GM15510 (cell line): ENCODE measurements around the gene TRDN.

Experiments
- POLR2A ChIP-seq: IDR thresholded peaks from 3 replicates; pipeline ENCODE4 v1.6.1; 2011; ENCODE audit warnings: borderline replicate concordance; ENCODE audit not compliant: insufficient read length; ENCODE audit errors: extremely low read depth

Gene TRDN

GRCh38 chr6:123598011-123598410, 38.7 kb downstream of the TRDN start:
- no peak for TF ChIP-seq POLR2A

DNA sequence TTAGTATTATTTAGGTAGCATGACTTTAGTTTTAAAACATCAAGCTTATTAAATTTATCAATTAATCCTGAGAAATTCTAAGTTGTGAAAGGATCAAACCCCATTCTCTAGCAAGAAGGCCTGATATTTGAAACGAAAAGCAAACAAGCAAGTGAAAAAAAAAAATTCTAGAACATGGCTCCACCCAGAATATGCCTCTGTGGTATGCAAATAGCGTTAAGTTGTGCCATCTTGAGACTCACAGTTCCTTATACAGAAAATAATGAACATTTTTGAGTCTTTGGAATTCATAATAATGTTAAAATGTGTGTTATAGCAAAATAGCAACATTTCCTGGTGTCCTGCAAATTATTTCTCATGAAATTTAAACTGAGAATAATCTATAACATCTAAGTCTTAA, 42.0 kb downstream of the TRDN start:
- TF ChIP-seq POLR2A: no peak

DNA sequence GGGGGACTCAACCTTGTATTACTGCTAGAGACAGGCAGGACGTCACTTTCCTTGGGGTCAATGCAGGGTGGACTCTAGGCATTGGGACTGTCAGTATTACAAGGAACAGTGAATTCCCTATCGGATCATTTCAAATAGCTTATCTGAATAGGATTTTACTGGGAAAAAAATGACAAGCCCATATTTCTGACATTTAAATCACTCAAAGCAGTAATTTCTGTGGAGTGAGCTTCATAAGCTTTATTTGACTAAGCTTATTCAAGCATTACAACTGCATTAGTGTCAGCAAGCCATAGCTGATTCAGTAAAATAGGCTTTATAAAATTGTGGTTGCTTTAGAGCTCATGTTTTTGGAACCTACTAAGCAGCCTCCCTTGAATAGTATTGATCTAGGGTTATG, 44.3 kb downstream of the TRDN start:
- TF ChIP-seq POLR2A: no peak

- no peak for TF ChIP-seq POLR2A
Observed at GRCh38 chr6:123589973-123590372, 46.8 kb downstream of the TRDN start.

DNA sequence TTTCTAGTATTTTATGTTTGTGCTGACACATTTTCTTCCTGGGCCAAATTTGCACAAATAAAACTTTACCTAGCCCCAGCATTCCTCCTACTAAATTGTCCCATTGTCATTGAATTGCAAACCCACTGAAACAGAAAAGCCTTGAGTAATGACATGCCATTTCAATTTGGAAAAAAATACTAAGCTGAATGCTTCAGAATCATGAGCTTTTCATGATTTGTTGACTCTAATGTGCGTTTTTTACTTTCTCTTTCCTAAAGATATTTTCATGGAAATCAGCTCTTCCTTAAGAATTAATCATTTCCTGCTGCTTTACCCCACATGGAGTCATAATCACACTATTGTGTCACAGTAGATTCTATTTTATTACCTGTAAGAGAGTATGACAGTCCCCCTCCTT, 47.4 kb downstream of the TRDN start:
- TF ChIP-seq POLR2A: no peak

GRCh38 chr6:123588546-123588895, 48.2 kb downstream of the TRDN start:
- no peak for TF ChIP-seq POLR2A

GRCh38 chr6:123587838-123588545, 48.8 kb downstream of the TRDN start:
- no peak for TF ChIP-seq POLR2A

GRCh38 chr6:123580331-123580730, 56.4 kb downstream of the TRDN start:
- no peak for TF ChIP-seq POLR2A

DNA sequence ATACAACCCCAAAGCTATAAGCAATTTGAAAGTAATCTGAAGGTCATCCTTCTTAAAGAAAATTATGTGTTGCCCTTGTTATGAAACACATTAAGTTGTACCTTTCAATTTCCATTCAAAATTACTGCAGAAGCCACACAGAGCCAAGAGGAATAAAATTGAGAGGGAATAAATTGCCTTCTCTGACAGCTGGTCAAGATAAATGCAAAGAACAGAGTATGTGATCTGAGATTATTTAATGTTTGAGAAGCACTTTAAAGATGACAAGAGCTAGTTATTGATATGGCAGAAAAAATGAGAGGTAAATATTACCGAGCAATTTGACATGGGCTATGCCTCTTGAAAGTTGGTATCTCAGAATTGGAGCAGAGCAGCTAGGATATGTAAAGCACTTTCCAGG, 61.6 kb downstream of the TRDN start:
- no peak for TF ChIP-seq POLR2A

DNA sequence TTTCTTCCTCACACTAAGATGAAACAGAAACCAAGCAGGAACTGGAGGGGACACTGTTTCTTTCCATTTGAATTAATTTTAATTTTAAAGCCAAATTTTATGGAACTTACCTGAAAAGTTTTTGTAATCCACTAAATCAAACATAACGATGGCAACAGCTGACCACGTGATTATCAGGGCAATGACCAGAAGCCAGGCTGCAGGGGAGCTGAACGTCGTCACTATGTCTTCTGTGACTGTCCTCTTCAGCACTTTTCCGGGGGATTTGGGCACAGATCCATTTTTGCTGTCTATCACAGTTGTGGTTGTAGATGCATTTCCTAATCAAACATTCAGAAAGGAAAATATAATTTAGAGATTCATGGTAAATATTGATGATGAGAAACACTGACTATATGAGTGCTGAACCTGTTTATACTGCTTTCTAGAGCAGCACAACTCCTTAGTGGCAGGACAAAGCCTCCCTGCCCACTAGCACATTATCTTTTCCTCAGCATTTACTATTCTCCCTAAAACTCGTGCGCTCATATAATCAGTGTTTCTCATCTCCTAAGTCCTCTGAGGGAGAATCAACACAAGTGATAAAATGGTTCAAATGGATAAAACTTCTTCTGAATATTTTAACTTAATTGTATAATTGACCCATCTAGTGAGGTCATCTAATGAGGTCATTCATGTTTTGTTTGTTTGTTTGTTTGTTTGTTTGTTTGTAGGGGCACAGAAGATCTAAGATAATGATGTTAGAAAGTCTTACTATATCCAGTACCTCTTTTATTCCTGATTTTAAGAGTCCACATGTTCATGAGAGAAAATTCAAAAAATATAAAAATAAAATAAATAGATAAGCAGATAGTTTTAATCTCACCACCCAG, 65.7 kb downstream of the TRDN start:
- no peak for TF ChIP-seq POLR2A

DNA sequence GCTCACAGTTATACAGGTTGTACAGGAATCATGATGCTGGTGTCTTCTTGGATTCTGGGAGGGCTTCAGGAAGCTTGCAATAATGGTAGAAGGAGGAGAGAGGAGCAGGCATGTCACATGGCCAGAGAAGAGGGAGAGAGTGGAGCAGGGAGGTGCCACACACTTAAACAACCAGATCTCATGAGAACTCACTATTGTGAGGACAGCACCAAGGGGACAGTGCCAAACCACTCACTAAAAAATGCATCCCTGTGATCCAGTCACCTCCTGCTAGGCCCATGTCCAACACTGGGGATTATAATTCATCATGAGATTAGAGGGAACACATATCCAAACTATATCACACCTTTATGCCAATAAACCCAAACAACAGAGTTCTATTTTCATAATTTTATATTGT, 67.2 kb downstream of the TRDN start:
- TF ChIP-seq POLR2A: no peak

DNA sequence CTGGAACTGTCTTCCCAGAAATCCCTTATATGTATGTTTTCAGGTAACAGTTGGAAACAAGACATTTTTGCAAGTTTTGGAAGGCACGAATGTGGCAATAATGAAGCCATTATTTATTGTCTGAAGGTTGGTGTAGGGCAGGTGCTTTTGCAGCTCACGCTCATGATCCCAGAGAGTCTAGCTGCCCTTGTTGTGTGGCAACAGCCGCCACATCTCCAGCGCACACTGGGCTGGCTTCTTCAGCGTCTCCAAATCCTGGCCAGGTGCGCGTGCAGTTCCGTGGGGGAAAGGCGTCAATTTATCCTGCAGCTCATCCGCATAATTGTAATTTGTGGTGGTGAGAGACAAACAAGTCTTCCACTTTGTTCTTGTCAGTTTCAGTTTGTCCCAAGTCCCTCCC, 71.2 kb downstream of the TRDN start:
- TF ChIP-seq POLR2A: no peak

GRCh38 chr6:123564361-123564760, 72.4 kb downstream of the TRDN start:
- no peak for TF ChIP-seq POLR2A

DNA sequence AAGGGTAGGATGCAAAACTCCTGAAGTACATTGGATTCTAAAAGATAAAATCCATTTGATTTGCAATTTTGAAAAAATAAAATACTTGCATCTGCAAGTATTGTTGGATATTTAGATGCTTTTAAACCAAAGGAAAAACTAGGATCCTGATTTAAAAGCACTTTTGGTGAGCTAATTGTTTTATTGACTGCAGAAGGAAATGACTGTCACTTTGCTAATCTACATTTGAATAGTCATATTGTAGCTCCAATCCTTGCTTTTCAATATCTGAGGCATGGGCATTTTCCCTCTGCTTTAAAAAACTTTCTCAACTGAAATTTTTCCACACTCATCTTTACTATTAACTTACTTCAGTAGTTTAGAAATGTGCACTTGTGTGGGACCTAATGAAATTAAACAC, 74.1 kb downstream of the TRDN start:
- TF ChIP-seq POLR2A: no peak

DNA sequence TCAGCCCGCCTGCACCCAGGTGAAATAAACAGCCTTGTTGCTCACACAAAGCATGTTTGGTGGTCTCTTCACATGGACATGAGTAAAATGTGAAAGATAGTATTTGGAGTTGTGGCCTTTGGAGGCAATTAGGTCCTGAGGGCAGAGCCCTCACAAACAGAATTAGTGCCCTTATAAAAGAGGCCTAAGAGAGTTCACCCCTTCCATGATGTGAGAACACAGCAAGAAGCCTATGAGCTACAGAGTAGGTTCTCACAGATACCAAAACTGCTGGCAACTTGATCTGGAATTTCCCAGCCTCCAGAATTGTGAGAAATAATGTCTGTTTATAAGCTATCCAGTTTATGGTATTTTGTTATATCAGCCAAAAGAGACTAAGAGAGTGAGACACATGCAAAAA, 74.5 kb downstream of the TRDN start:
- TF ChIP-seq POLR2A: no peak
